ENCODE results near the gene IFNAR2. TPM values are rescaled to one million over a fixed set of nuclear protein-coding genes. Genes with fewer than 3 reads are reported as not detected.

IFNAR2 gene
- total RNA-seq, 6 donors from 2014 or later, result 10.5 to 36.0 (median 22.3) TPM

GRCh38 chr21:33211732-33212131, 18.0 kb upstream of the IFNAR2 start:
- peak overlapping the region in 1 of 4 donors; percentile 74 for H3K27ac ChIP-seq
- no peaks in the 10 kb centered on the region for H3K36me3 ChIP-seq
- TF ChIP-seq POLR2AphosphoS5 (IDR thresholded peaks at IDR 0.05) (no peak), EP300 (IDR thresholded peaks at IDR 0.05) (no peak), CTCF (IDR thresholded peaks at IDR 0.05) (no peak), POLR2A (IDR thresholded peaks at IDR 0.05) (no peak)
- no peaks in the 10 kb centered on the region for H3K27me3 ChIP-seq
- WGBS, 2 donors, result 60 to 64% methylated on average over 6 of the region's 6 CpGs
- peaks cover 7 to 23% (median 11%) of the 10 kb centered on the region in 4 donors for H3K4me1 ChIP-seq
- no peak overlapping the region for H3K4me3 ChIP-seq
- no peaks in the 10 kb centered on the region for H3K9me3 ChIP-seq
- ATAC-seq (ENCODE audit: low FRiP score in 2 of 2) (no peak), DNase-seq (no peak)

- ATAC-seq (ENCODE audit: low FRiP score in 2 of 2), result no peak
- Histone ChIP-seq H3K36me3 (no peaks in the 10 kb centered on the region), H3K9me3 (no peaks in the 10 kb centered on the region), H3K27ac (peak overlapping the region in 3 of 4 donors; percentile 1 to 74 (median 36)), H3K4me3 (no peak overlapping the region), H3K27me3 (no peaks in the 10 kb centered on the region), H3K4me1 (peaks cover 7 to 24% (median 11%) of the 10 kb centered on the region in 4 donors)
- no peak for TF ChIP-seq EP300 (IDR thresholded peaks at IDR 0.05)
- TF ChIP-seq CTCF (IDR thresholded peaks at IDR 0.05), result no peak
- TF ChIP-seq POLR2A (IDR thresholded peaks at IDR 0.05), result no peak
- TF ChIP-seq POLR2AphosphoS5 (IDR thresholded peaks at IDR 0.05), result no peak
- WGBS, 2 donors, result 32 to 35% methylated on average over 8 of the region's 8 CpGs
- DNase-seq, result no peak
Observed at GRCh38 chr21:33212159-33212851, 17.4 kb upstream of the IFNAR2 start.

GRCh38 chr21:33214056-33214455, 15.7 kb upstream of the IFNAR2 start:
- Histone ChIP-seq H3K4me3 (no peak overlapping the region), H3K9me3 (no peaks in the 10 kb centered on the region), H3K27ac (no peak overlapping the region), H3K27me3 (no peaks in the 10 kb centered on the region), H3K36me3 (no peaks in the 10 kb centered on the region), H3K4me1 (peaks cover 7 to 24% (median 11%) of the 10 kb centered on the region in 4 donors)
- ATAC-seq (ENCODE audit: low FRiP score in 2 of 2) (no peak), DNase-seq (no peak)
- TF ChIP-seq POLR2A (IDR thresholded peaks at IDR 0.05) (no peak), CTCF (IDR thresholded peaks at IDR 0.05) (no peak), EP300 (IDR thresholded peaks at IDR 0.05) (no peak), POLR2AphosphoS5 (IDR thresholded peaks at IDR 0.05) (no peak)
- 83 to 96% methylated on average over 1 of the region's 1 CpG for WGBS, 2 donors

GRCh38 chr21:33217138-33217520, 12.6 kb upstream of the IFNAR2 start:
- WGBS, 2 donors, result 96 to 98% methylated on average over 2 of the region's 2 CpGs
- DNase-seq (no peak), ATAC-seq (ENCODE audit: low FRiP score in 2 of 2) (no peak)
- Histone ChIP-seq H3K36me3 (no peaks in the 10 kb centered on the region), H3K9me3 (no peaks in the 10 kb centered on the region), H3K27ac (peak overlapping the region in 3 of 4 donors; percentile 68 to 85 (median 80)), H3K4me3 (no peak overlapping the region), H3K27me3 (no peaks in the 10 kb centered on the region), H3K4me1 (peaks cover 2 to 19% (median 6%) of the 10 kb centered on the region in 4 donors)
- TF ChIP-seq CTCF (IDR thresholded peaks at IDR 0.05) (no peak), EP300 (IDR thresholded peaks at IDR 0.05) (no peak), POLR2A (IDR thresholded peaks at IDR 0.05) (no peak), POLR2AphosphoS5 (IDR thresholded peaks at IDR 0.05) (no peak)

- ATAC-seq (ENCODE audit: low FRiP score in 2 of 2), result no peak
- Histone ChIP-seq H3K9me3 (no peaks in the 10 kb centered on the region), H3K4me3 (no peak overlapping the region), H3K4me1 (peaks cover 0 to 13% (median 4%) of the 10 kb centered on the region in 4 donors), H3K36me3 (no peaks in the 10 kb centered on the region), H3K27ac (no peak overlapping the region), H3K27me3 (no peaks in the 10 kb centered on the region)
- no peak for DNase-seq
- 97 to 100% methylated on average over 3 of the region's 3 CpGs for WGBS, 2 donors
- TF ChIP-seq POLR2A (IDR thresholded peaks at IDR 0.05), result no peak
- TF ChIP-seq EP300 (IDR thresholded peaks at IDR 0.05), result no peak
- no peak for TF ChIP-seq CTCF (IDR thresholded peaks at IDR 0.05)
- no peak for TF ChIP-seq POLR2AphosphoS5 (IDR thresholded peaks at IDR 0.05)
Observed at GRCh38 chr21:33219300-33219699, 10.4 kb upstream of the IFNAR2 start.
